ENCODE measurements around the gene OPCML.

OPCML gene

GRCh38 chr11:133284156-133284555 lies 248.1 kb downstream of the OPCML start:
- no peak for DNase-seq (ENCODE audit: low read depth)

GRCh38 chr11:133277886-133278285 lies 254.4 kb downstream of the OPCML start:
- DNase-seq (ENCODE audit: low read depth), result no peak

- no peak for DNase-seq (ENCODE audit: low read depth)
These were observed 260.2 kb downstream of the OPCML start for GRCh38 chr11:133271871-133272776.

GRCh38 chr11:133271206-133271605 lies 261.1 kb downstream of the OPCML start:
- DNase-seq (ENCODE audit: low read depth), result no peak

- DNase-seq (ENCODE audit: low read depth), result no peak
These were observed 263.0 kb downstream of the OPCML start for GRCh38 chr11:133269267-133269666.

- DNase-seq (ENCODE audit: low read depth), result no peak
These were observed 265.3 kb downstream of the OPCML start for GRCh38 chr11:133266986-133267385.

- no peak for DNase-seq (ENCODE audit: low read depth)
These were observed 266.7 kb downstream of the OPCML start for GRCh38 chr11:133265530-133266035.

GRCh38 chr11:133263332-133263731 lies 269.0 kb downstream of the OPCML start:
- no peak for DNase-seq (ENCODE audit: low read depth)

GRCh38 chr11:133258751-133259150 lies 273.6 kb downstream of the OPCML start:
- no peak for DNase-seq (ENCODE audit: low read depth)

GRCh38 chr11:133254601-133255000 lies 277.7 kb downstream of the OPCML start:
- no peak for DNase-seq (ENCODE audit: low read depth)

- no peak for DNase-seq (ENCODE audit: low read depth)
These were observed 278.7 kb downstream of the OPCML start for GRCh38 chr11:133253570-133253969.

GRCh38 chr11:133251841-133252240 lies 280.5 kb downstream of the OPCML start:
- DNase-seq (ENCODE audit: low read depth), result no peak

- DNase-seq (ENCODE audit: low read depth), result no peak
These were observed 282.8 kb downstream of the OPCML start for GRCh38 chr11:133249530-133249929.

- no peak for DNase-seq (ENCODE audit: low read depth)
These were observed 283.2 kb downstream of the OPCML start for GRCh38 chr11:133249065-133249464.

- DNase-seq (ENCODE audit: low read depth), result no peak
These were observed 288.5 kb downstream of the OPCML start for GRCh38 chr11:133243832-133244231.

GRCh38 chr11:133240908-133241655 lies 291.2 kb downstream of the OPCML start:
- DNase-seq (ENCODE audit: low read depth), result no peak

- DNase-seq (ENCODE audit: low read depth), result no peak
These were observed 292.7 kb downstream of the OPCML start for GRCh38 chr11:133239575-133239974.

- no peak for DNase-seq (ENCODE audit: low read depth)
These were observed 293.8 kb downstream of the OPCML start for GRCh38 chr11:133238495-133238894.

- DNase-seq (ENCODE audit: low read depth), result no peak
These were observed 294.3 kb downstream of the OPCML start for GRCh38 chr11:133238027-133238426.

- DNase-seq (ENCODE audit: low read depth), result no peak
These were observed 296.9 kb downstream of the OPCML start for GRCh38 chr11:133235381-133235780.

GRCh38 chr11:133234883-133235282 lies 297.4 kb downstream of the OPCML start:
- DNase-seq (ENCODE audit: low read depth), result no peak

GRCh38 chr11:133232665-133233064 lies 299.6 kb downstream of the OPCML start:
- DNase-seq (ENCODE audit: low read depth), result no peak

- DNase-seq (ENCODE audit: low read depth), result no peak
These were observed 301.9 kb downstream of the OPCML start for GRCh38 chr11:133230431-133230830.
